H1 (cell line): Measurements from ENCODE around the gene FCMR. TPM values are rescaled to one million over a fixed set of nuclear protein-coding genes. Genes with fewer than 3 reads are reported as not detected.

Experiments
- ATF2 ChIP-seq: IDR thresholded peaks from 2 replicates; pipeline ENCODE4 v1.6.1; 2012; ENCODE audit warnings: low read length, inconsistent platforms
- CBX8 ChIP-seq: fragments of 300-800, 300-1000 bp; sonication (generic); IDR thresholded peaks from 2 replicates; pipeline ENCODE4 v1.7.1; 2016; ENCODE audit warnings: low read depth, low read length, borderline replicate concordance
- EZH2 ChIP-seq: fragments of 200-600 bp; sonication (generic); IDR thresholded peaks from 2 replicates; pipeline ENCODE4 v1.7.1; 2012; ENCODE audit warnings: low read depth, mild to moderate bottlenecking, moderate library complexity, low read length, inconsistent platforms; ENCODE audit not compliant: severe bottlenecking
- RXRA ChIP-seq: IDR thresholded peaks from 2 replicates; pipeline ENCODE4 v1.6.1; 2011; ENCODE audit warnings: low read depth, mild to moderate bottlenecking, low read length, moderate library complexity; ENCODE audit not compliant: insufficient read depth
- polyA plus RNA-seq, 7 experiments: library from polyadenylated mRNA; depleted of rRNA in 3 of 7; stranded (reverse) in 5 of 7; unstranded in 2 of 7; fragments of >200 nt in 5 of 7; fragments of 200-250 nt in 2 of 7; gene quantifications; 1 replicate in 5 of 7; 2 replicates in 1 of 7; 4 replicates in 1 of 7; pipeline versions ENCODE4 v1.2.1 to v1.2.3, GENCODE V29; 2011 to 2013; ENCODE audit warnings: missing spikeins in 2 of 7, mixed read lengths in 2 of 7
- total RNA-seq: library from RNA; stranded (reverse); fragmentation: NEBNext Ultra II Directional; extraction: Animal tissue kit (Norgen Biotek cat#: 25700); gene quantifications from 2 replicates; pipeline ENCODE4 v1.2.1, GENCODE V29; 2021

The FCMR gene
- total and polyA plus RNA-seq, 2 of the 8 experiments (the other 6 are each of a cell fraction or from before 2014, with no cell fraction given), result 0.53 TPM; not detected in 1

GRCh38 chr1:206911064-206911663, 10.6 kb downstream of the FCMR start (continued):
- TF ChIP-seq RXRA (no peak), EZH2 (no peak), ATF2 (no peak), CBX8 (no peak)
- TF ChIP-seq, all 59 proteins: peak for 2
